Measurements from ENCODE around the gene HOOK2. TPM values are rescaled to one million over a fixed set of nuclear protein-coding genes. Genes with fewer than 3 reads are reported as not detected.

The HOOK2 gene
- total and polyA plus RNA-seq, 2 of the 13 experiments (the other 11 are each of a cell fraction or from before 2014, with no cell fraction given), result 9.2 to 12.9 TPM

- TF ChIP-seq HNF4G (IDR thresholded peaks at IDR 0.05; ENCODE audit: borderline replicate concordance, low read depth, low read length), result peak; percentile 33; the same call in 1 of the 2 replicates
- peak; percentile 43; the same call in 1 of the 2 replicates for TF ChIP-seq HNF4G (CRISPR knock-in tag; IDR thresholded peaks at IDR 0.05; ENCODE audit: borderline replicate concordance, low read depth)
- TF ChIP-seq BRCA1 (CRISPR knock-in tag; IDR thresholded peaks at IDR 0.05), result no peak
- peak; percentile 72; the same call in 1 of the 2 replicates for TF ChIP-seq CHD2 (IDR thresholded peaks at IDR 0.05; ENCODE audit: low read depth, low read length)
- TF ChIP-seq KLF9 (CRISPR knock-in tag; IDR thresholded peaks at IDR 0.05; ENCODE audit: low read depth), result peak; percentile 82; the same call in 1 of the 2 replicates
- TF ChIP-seq MED13 (CRISPR knock-in tag; IDR thresholded peaks at IDR 0.05), result peak; percentile 28; the same call in 1 of the 2 replicates
- peak; percentile 66 for TF ChIP-seq ZNF574 (CRISPR knock-in tag; IDR thresholded peaks at IDR 0.05)
- TF ChIP-seq HIVEP1 (CRISPR knock-in tag; IDR thresholded peaks at IDR 0.05), result peak; percentile 100
- TF ChIP-seq HDAC1 (CRISPR knock-in tag; IDR thresholded peaks at IDR 0.05), result peak; percentile 91
- peak; percentile 72 for TF ChIP-seq TFDP1 (CRISPR knock-in tag; IDR thresholded peaks at IDR 0.05; ENCODE audit: borderline replicate concordance)
- TF ChIP-seq STAG1 (CRISPR knock-in tag; IDR thresholded peaks at IDR 0.05), result no peak
- no peak for TF ChIP-seq ZBTB49 (CRISPR knock-in tag; IDR thresholded peaks at IDR 0.05; ENCODE audit: borderline replicate concordance)
- peak; percentile 68; the same call in 1 of the 2 replicates for TF ChIP-seq KLF6 (CRISPR knock-in tag; IDR thresholded peaks at IDR 0.05)
- TF ChIP-seq ATF2 (CRISPR knock-in tag; IDR thresholded peaks at IDR 0.05), result no peak
- TF ChIP-seq MYPOP (CRISPR knock-in tag; IDR thresholded peaks at IDR 0.05), result no peak; the same call in 1 of the 2 replicates
- TF ChIP-seq KDM2A (CRISPR knock-in tag; IDR thresholded peaks at IDR 0.05; ENCODE audit: borderline replicate concordance, low read depth), result peak; percentile 91
- peak in 1 of 2 experiments; percentile 61; a peak in 3 of 4 replicates for TF ChIP-seq EP300 (IDR thresholded peaks at IDR 0.05; ENCODE audit: low read depth in 2 of 2, low read length in 2 of 2)
- 0 out of 2 replicates have a peak, but pooled peaks have one; percentile 49 for TF ChIP-seq EP300 (CRISPR knock-in tag; IDR thresholded peaks at IDR 0.05; ENCODE audit: borderline replicate concordance)
- TF ChIP-seq ZNF251 (CRISPR knock-in tag; IDR thresholded peaks at IDR 0.05), result no peak
- peak; percentile 56 for TF ChIP-seq MED8 (CRISPR knock-in tag; IDR thresholded peaks at IDR 0.05; ENCODE audit: insufficient replicate concordance)
Measured at GRCh38 chr19:12793290-12794195, 18.2 kb upstream of the HOOK2 start (continued).

Measured in HepG2 (cell line).